ENCODE results near the gene CREBL2.
"Not testable (repeated sequence)": the region's sequence is repeated elsewhere in the genome, so short reads cannot be mapped to it uniquely, and the experiment has no call there.

The CREBL2 gene

GRCh38 chr12:12598864-12599263 is 12.8 kb upstream of the CREBL2 start:
- FAIRE-seq, result no peak

DNA sequence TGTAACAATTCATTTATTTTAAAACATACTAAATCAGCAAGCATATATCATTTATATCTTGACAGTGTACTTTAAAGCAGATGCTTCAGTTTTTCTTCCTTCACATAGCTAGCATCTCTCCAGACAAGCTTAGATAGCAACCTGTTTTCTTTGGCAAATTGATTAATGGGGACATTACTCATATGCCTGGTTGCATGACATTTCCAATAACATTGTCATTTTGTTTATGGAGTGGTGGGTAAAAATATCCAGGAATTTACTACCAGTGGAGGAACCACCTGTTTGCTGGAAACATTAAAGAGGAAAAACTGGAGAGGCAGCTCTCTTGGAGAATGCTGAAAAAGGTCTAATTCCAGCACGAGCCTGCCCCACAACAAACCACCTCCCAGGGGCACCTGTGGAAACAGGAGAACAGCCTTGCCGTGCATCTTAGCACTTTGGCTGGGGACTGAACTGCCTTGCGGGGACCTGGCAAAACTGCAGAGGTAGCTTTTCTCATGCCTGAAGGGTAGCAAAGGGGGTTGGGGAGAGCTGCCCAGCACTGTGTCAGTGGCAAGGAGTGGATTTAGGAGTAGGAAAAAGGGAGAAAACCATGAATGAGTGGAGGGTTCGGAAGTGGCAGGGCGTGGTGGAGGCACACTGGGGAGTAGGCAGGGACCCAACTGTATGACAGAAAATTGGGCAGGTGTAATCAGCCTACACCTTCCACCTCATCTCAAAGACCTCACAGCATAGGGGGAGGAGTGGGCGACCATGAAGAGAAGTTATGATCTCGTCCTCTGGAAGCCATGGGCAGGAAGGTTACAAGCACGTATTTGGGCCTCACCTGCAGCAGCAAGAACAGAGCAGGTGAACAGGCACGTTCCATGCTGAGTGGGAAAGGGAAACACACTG is 11.7 kb upstream of the CREBL2 start:
- FAIRE-seq, result no peak

- no peak for FAIRE-seq
Measured at GRCh38 chr12:12600659-12601058, 11.0 kb upstream of the CREBL2 start.

DNA sequence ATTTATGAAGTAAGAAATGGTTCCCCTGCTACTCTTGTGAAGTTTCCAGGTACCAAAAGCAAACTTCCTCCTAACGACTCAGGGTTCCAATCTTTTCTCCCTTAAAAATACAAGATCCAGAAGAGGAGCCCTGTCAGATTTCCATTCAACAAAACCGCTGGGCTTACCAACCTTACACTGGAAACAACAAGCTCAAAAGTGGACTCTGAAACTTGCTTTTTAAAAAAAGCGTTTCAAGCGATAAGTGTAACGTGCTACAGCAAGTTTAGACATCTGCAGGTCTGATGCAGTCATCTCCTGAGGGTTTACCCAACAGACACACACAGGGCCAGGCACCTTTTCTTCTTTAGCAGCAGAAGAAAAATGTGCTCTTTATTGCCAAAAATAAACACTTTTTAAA is 6.9 kb upstream of the CREBL2 start:
- no peak for FAIRE-seq

- FAIRE-seq, result no peak
Measured at GRCh38 chr12:12606781-12607589, 4.7 kb upstream of the CREBL2 start.

DNA sequence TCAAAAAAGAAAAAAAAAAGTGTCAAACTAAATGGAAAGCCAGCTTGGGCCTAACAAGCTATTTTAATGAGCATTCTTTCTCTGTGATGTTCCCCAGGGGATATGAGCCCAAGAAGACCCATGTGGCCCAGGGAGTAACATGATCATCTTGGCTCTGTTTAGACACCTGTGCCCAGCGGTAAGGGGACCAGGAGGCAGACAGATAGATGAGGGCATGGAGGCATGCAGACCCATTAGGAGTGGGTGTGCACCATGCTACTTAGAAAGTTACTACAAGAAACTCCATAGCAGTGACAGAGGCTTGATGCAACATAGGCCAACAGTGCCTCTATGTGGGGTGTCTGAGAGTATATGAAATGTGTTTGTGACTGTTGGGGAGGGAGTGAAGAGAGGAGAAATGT is 3.1 kb upstream of the CREBL2 start:
- FAIRE-seq, result no peak

DNA sequence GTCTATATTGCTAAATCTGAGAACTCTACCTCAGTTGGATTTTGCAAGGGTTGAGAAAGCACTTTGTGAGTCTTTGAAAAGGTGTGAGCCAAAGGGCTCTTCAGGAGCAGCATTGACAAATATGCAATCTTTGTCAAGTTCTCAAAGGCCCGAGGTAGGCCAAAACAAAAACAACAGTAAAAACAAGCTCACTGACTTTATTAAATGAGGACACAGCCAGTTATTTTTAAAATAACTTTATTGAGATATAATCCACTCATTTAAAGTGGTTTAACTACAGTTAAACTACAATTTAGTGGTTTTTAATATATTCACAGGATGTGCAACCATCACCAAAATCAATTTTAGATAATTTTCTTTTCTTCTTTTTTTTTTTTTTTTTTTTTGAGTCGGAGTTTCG is 2.0 kb upstream of the CREBL2 start:
- FAIRE-seq, result no peak

- FAIRE-seq, result no peak
Measured at GRCh38 chr12:12610711-12611110, 965 bp upstream of the CREBL2 start.

DNA sequence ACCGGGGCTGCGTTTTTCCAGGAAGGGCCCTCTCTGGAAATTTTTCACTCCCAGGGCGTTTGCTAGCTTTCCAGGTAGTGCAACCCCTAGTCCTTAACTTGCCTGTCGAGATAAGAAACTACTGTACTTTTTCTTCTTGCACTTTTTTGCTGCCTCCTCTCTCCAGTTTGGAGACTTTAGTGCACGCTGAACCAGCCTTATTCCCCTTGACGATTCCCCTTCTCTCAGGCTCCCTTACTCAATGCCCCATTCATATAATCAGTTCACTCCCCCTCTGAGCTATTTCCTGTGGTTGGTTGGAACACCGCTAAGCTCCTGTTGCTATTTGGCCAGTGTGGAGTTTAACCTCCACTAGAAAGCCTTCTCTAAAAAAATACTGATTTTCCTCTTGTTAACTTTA is 682 bp downstream of the CREBL2 start:
- FAIRE-seq, result peak; percentile 91

- no peak for FAIRE-seq
Measured at GRCh38 chr12:12613344-12613743, 1.7 kb downstream of the CREBL2 start.

GRCh38 chr12:12614342-12614741 is 2.7 kb downstream of the CREBL2 start:
- no peak for FAIRE-seq

DNA sequence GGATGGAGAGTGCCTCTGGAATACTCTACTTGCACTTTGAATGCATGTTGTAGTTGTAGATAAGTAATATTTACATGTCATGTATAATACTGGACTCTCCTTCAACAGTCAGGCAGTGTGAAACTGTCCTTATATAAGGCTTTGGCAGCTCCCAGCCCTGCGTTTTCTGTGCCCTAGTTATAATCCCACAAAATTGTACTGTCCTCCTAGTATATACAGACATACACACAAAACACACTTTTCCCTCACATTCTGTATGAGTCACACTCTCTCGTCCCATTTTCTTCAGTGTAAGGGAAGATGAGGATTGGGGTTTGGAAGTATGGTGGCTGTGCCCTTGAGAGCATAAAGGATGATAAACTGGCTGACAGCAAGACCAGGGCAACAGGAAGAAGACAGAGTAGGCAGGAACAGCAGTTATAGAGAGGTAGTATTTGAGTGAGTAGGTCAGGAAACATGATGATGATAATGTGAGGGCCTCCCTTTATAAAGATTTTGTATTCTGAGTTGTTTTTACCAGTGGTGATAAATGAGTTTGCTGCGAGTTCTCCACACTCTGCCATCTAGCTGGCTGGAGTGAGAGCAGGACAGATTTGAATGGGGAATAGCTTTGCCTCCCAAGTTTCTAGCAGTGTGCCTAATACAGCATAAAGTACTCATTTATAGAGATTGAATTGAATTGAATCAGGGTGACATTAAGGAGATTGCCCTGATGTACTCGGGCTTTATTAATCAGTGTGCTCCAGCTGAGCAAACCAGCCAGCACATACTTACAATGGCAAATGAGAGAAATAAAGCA is 5.0 kb downstream of the CREBL2 start:
- no peak for FAIRE-seq

- FAIRE-seq, result not testable (repeated sequence)
Measured at GRCh38 chr12:12618064-12618463, 6.4 kb downstream of the CREBL2 start.

GRCh38 chr12:12620730-12621315 is 9.1 kb downstream of the CREBL2 start:
- FAIRE-seq, result no peak

DNA sequence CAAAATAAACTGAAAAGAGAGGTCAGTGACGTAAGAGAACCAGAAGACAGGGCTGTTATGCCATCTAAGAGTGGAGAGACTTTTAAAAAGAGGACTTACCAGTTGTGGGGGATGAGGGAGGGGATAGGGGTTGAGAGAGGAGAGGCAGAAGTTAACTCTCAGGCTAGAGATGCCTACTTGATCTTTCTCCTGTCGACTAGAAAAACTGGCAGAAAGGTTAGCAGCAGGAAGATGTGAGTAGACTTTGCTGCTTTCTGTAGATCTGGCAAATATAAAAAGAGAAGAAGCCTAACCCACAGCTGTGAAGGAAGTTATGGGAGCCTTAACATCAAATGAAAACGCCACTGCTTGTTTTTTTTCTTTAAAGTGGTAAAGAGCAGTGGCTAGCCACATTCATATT is 10.7 kb downstream of the CREBL2 start:
- no peak for FAIRE-seq

DNA sequence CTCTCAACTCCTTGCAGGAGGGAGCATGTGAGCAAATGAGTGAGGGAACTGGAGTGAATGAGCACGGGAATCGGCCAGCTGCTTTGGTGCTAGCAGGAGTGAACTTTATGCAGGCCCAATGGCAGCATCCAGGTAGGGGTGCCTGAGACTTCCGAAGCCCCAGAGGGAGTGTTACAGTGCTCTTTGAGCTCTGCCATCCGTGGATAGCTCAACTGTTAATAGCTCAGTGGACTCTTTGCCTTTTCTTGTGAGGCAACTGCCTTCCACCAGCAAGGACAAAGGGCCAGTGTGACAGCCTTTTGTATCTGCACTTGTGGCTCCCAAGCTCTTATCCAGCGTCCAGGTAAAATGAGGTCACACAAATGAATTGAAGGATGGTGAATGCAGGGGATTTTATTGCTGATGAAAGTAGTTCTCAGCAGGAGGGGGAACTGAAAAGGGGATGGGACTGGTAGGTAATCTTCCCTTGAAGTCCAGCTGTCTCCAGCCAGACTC is 12.9 kb downstream of the CREBL2 start:
- no peak for FAIRE-seq

- FAIRE-seq, result no peak
Measured at GRCh38 chr12:12626471-12626870, 14.8 kb downstream of the CREBL2 start.

DNA sequence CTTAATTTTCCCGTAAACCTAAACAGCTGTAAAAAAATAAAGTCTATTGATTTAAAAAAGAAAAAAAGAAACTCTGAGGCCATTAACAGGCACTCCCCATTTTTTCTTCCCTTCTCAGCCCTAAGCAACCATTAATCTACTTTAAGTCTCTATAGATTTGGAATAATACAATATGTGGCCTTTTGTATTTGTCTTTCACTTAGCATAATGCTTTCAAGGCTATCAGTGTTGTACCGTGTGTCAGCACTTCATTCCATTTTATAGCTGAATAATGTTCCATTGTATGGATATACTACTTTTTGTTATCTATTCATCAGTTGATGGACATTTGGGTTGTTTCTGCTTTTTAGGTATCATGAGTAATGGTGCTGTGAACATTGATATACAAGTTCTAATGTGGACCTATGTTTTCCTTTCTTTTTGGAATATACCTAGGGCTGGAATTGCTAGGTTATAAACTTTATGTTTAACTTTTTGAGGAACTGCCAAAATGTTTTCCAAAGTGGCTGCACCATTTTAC is 15.7 kb downstream of the CREBL2 start:
- FAIRE-seq, result no peak

DNA sequence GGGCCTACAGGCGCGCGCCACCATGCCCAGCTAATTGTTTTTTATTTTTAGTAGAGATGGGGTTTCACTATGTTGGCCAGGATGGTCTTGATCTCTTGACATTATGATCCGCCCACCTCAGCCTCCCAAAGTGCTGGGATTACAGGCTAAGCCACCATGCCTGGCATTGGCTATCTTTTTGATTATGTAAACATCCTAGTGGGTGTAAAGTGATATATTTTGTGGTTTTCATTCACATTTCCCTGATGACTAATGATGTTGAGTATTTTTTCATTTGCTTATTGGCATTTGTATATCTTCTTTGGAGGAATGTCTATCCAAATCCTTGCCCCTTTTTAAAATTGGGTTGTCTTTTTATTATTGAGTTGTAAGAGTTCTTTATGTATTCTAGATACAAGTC is 16.3 kb downstream of the CREBL2 start:
- no peak for FAIRE-seq

GRCh38 chr12:12630850-12631249 is 19.2 kb downstream of the CREBL2 start:
- FAIRE-seq, result no peak

GRCh38 chr12:12635651-12636050 is 24.0 kb downstream of the CREBL2 start:
- FAIRE-seq, result no peak

DNA sequence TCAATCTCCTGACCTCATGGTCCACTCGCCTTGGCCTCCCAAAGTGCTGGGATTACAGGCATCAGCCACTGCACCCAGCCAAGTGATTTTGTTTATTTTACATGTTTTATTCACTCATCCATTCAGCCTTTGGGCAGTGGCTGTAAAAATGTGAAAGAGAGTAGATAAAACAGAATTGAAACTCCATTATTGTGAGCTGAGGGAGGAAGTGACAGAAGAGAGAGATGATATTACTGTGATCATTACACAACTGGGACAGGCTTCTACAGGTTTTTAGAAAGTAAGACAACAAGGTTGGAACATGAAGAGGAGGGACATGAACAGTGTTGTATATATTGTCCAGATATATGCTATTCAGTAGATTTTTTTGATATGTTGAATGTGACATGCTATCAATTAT is 25.0 kb downstream of the CREBL2 start:
- FAIRE-seq, result no peak
